AG09319 (cell line): Measurements from ENCODE around the gene EVI5.

Experiments used
- DNase-seq: peaks from one replicate; pipeline ENCODE4 v3.0.0-alpha.2; 2010; ENCODE audit warnings: low read depth; ENCODE audit errors: extremely low read depth
- CTCF ChIP-seq: IDR thresholded peaks from 2 replicates; pipeline ENCODE4 v1.5.1; 2011; ENCODE audit warnings: low read depth, mild to moderate bottlenecking, inconsistent platforms, low read length, moderate library complexity

Gene EVI5

GRCh38 chr1:92759361-92759760 is 25.5 kb downstream of the EVI5 start:
- no peak for TF ChIP-seq CTCF
- DNase-seq = no peak

- no peak for DNase-seq
- no peak for TF ChIP-seq CTCF
Measured at GRCh38 chr1:92756537-92756936, 28.4 kb downstream of the EVI5 start.

- no peak for DNase-seq
- no peak for TF ChIP-seq CTCF
Measured at GRCh38 chr1:92755541-92756461, 29.1 kb downstream of the EVI5 start.

- DNase-seq = no peak
- TF ChIP-seq CTCF = no peak
Measured at GRCh38 chr1:92754719-92755050, 30.2 kb downstream of the EVI5 start.

GRCh38 chr1:92754000-92754718 is 30.7 kb downstream of the EVI5 start:
- no peak for TF ChIP-seq CTCF
- peak; percentile 65 for DNase-seq

GRCh38 chr1:92752719-92753118 is 32.2 kb downstream of the EVI5 start:
- DNase-seq = no peak

More at GRCh38 chr1:92752719-92753118, 32.2 kb downstream of the EVI5 start:
- no peak for TF ChIP-seq CTCF
